ENCODE results near the gene NAIF1. TPM values are rescaled to one million over a fixed set of nuclear protein-coding genes. Genes with fewer than 3 reads are reported as not detected.
A peak's percentile ranks its signal among the peaks of the same experiment; 100 is the strongest.

The NAIF1 gene
- total RNA-seq, 1 donor from 2014 or later: 4.7 TPM

DNA sequence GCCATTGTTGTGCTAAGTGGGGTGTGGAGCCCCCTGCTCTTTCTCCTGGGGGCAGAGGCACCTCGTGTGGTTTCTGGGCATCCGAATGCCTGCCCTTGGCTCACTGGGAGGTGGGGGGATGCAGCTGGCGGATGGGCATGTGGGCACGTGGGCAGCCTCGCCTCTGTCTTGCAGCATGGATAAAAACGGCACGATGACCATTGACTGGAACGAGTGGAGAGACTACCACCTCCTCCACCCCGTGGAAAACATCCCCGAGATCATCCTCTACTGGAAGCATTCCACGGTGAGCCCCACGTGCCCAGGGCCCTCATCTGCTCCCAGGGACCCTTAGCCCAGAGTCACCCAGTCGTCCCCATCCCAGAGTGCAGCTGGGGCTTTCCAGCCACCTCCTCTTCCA is 35.1 kb upstream of the NAIF1 start:
- no peak for DNase-seq

DNA sequence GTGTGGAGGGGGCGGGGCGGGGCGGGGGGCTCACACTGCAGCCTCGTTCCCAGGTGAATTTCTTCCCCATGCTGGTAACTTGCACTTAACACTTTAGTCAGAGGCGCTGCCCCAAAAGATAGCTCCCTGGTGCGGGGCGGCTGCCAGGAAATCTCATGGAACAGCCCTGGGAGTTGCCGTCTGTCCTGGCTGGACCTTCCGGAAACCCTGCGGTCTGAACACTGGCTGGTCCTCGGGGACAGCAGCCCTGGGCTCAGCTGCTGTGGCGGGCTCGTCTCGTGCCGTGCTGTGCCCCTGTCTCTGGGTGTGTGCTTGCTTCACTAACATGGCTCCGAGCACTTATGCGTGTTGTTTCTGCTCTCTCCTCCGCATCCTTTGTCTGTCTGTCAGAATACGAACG is 34.6 kb upstream of the NAIF1 start:
- no peak for DNase-seq

- no peak for DNase-seq
Observed at GRCh38 chr9:128101231-128101661, 34.1 kb upstream of the NAIF1 start.

DNA sequence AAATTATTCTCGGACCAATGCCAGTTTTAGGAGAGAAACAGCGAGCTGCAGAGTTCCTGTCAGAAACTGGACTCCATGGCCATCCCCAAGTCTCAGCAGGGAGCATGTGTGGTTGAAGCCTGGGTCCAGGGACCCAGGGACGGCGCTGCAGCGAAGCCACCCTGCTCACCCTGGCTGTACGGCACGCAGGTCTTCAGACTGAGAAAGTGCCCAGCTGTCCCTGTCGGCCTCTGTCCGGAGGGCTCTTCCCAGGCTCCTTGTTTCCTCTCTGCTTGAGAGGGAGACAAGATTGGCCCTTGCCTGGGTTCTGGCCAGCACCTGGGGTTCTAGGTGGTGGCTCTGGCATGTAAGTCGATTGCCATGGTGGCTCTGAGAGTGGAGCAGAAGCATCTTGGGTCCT is 33.5 kb upstream of the NAIF1 start:
- no peak for DNase-seq

GRCh38 chr9:128099932-128100491 is 32.9 kb upstream of the NAIF1 start:
- DNase-seq: no peak

GRCh38 chr9:128099231-128099931 is 32.3 kb upstream of the NAIF1 start:
- no peak for DNase-seq

DNA sequence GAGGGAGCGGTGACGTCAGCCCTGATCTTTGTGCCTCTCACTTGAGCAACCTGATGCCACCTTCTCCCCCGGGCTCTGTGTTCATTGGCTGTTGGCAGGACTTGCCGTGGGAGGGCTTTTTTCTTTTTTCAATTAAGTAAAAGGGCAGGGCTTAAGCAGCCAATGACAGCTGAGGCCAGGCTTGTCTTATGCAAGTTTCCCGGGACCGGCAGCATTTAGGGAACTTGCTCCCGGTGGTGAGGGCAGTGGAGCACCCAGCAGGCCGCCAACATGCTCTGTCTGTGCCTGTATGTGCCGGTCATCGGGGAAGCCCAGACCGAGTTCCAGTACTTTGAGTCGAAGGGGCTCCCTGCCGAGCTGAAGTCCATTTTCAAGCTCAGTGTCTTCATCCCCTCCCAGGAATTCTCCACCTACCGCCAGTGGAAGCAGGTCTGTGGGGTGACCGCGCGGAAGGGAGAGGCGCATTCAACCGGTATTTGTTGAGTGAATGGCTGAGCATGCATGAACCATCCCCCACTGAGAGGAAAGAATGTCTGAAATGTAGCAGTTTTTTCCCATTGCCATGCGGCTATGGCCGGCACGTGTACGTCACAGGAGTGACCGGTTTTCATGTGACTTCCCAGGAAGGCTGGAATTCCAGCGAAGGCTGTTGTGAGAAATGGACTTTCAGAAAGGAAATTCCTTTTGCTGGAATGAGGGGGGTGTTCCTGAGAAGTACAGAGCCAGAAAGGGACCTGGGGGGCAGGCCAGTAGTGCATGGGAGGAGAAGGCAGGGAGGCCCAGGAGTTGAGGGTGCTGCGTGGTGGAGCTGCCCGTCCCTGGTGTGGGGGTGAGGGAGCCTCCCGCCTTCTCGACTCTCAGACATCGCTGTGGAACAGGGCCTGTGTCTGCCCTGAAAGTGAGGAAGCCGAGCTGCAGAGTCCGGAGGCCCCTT is 31.4 kb upstream of the NAIF1 start:
- DNase-seq: peak; percentile 87

DNA sequence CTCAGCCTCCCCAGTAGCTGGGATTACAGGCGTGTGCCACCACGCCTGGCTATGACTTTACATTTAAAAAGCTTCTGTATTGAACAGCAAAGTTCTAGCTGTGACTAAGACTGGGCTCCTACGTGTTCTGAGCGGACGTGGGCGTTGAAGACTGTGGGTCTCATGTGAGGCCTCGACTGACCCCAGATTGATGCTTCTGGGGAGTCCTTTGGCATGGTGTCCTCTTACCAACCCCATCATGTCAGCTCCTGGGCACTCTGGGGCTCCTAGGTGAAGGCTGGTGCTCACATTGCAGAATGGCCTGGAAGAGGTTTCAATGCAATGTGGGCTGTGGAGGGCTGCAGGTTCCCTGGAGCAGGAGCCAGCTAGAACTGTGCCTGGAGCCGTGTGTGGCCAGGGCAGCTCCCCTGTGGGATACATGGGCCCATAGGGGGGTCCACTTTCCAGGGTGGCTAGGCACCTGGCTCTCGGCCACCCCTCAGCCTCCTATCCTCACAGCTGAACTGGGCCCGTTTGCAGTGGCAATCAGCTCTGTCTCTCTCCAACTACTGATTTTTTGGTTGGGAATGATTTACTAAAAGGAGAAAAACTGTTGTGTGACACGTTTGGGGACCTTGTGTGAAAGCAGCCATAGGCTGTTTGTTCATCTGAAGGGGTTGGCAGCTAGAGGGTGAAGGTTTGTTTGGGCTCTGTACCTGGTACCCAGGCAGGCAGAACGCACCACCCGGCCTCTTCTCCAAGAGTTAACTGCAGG is 30.6 kb upstream of the NAIF1 start:
- DNase-seq: no peak

DNA sequence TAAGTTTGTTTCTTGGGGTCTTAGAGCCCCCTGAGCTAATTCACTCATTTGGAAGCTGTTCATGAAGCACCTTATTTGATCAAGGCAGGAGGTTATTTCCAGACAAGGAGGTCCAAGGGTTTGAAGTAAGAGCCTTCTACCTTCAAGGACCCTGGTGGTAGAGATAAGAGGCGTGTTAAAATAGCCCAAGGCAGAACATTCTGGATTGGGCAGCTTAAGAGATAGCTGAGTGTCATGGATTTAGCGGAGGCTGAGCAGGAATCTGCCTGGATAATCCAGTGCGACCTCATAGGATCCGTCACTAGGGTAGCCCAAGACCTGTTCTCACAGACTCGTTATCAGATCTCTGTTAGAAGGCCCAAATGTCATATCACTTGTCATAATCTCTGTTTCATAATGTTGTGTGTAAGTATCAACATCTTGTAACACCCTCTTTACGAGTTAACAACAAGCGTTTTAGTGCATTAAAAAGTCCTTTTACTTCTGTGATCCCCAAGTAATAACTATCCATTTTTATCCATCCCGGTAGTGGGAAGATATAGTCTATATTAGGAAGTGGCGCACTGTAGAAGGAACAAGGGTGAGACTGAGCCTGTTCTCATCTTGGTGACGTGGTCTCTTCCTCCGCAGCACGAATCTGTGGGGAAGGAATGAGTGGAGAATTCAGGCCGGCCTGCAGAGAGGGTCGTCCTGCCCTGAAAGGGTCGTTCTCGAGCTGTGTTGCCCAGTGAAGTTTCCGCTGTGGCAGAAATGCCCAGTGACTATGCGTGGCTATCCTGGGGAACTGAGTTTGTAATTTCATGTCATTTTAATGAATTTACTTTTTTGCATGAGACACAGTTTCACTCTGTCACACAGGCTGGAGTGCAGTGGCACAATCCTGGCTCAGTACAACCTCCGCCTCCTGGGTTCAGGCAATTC is 29.8 kb upstream of the NAIF1 start:
- DNase-seq: no peak

GRCh38 chr9:128094950-128095544 is 27.9 kb upstream of the NAIF1 start:
- DNase-seq: no peak

- DNase-seq: peak; percentile 99
Observed at GRCh38 chr9:128094166-128094949, 27.2 kb upstream of the NAIF1 start.

DNA sequence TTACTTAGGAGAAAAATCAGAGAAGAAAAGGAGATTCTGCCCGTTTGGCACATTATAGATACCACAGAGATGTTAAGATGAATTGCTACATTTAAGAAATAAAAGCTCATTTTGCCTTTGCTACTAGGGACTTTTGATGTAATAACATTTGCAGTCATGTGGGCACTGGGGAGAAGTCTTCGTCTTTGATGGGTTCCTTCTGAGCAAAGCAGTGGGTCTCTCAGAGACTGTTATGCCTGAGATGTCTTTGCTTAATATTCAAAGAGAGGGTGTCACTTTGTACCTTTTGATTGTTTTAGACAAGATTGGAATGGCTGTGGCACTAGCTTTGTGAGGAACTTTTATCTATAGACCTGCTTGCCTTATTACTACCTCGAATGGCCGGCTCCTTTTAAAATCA is 25.9 kb upstream of the NAIF1 start:
- no peak for DNase-seq

- no peak for DNase-seq
Observed at GRCh38 chr9:128092199-128092977, 25.3 kb upstream of the NAIF1 start.

GRCh38 chr9:128091571-128091970 is 24.5 kb upstream of the NAIF1 start:
- no peak for DNase-seq

GRCh38 chr9:128091144-128091543 is 24.0 kb upstream of the NAIF1 start:
- peak; percentile 96 for DNase-seq

GRCh38 chr9:128089299-128089698 is 22.2 kb upstream of the NAIF1 start:
- DNase-seq: no peak

GRCh38 chr9:128088253-128088945 is 21.3 kb upstream of the NAIF1 start:
- DNase-seq: no peak

DNA sequence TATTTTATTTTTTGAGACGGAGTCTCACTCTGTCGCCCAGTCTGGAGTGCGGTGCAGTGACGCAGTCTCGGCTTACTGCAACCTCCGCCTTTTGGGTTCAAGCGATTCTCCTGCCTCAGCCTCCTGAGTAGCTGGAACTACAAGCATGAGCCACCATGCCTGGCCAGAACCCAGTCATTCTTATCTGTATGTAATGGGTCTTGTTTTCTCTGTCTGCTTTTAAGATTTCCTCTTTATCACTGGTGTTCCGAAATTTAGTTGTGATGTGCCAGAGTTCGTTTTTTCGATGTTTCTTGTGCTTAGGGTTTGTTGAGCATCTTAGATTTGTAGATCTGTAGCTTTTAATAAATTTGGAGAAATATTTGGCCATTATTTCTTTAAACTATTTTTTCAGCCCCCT is 20.1 kb upstream of the NAIF1 start:
- no peak for DNase-seq

DNA sequence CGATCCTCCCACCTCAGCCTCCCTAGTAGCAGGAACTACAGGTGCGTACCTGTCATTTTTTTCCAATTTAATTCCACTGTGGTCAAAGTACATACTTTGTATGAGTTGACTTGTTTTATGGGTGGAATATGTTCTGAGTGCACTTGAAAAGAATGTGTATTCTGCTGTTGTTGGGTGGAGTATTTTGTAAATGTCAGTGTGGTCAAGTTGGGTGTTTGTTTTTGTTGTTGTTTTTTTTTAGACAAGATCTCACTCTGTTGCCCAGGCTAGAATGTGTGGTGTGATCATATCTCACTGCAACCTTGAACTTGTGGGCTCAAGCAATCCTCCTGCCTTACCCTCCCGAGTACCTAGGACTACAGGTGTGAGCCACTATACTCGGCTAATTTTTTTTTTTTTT is 18.8 kb upstream of the NAIF1 start:
- no peak for DNase-seq

Data from skin of body (tissue), 2 donors.